ENCODE results near the gene SRC.

The SRC gene

DNA sequence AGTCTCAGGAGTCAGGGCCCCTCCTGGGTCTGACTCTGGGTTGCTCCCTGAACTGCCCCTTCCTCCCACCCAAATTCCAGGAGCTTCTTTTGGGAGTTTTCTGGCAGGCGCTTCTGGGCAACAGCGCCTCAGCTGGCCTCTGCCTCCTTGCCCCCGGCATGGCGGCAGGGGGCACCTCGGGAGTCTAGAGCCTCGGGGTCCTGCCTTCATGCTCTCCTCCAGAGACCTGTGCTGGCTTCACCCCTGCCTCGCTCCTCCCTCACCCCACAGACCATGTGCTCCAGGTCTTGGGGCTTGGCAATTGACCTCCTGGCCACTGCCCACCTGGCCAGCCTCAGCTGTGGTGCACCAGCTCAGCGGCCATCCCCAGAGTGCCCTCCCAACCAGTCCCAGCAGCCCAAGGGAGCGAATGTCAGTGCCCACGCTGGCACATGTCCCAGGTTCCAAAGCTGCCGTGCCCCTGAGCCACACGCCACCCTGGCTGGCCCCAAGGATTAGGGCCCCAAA is 43.4 kb downstream of the SRC start:
- no peak for DNase-seq
- in situ Hi-C loops (cut with MboI; ENCODE audit: low pct_unique_long_range_greater_than_20kb, low sequenced_read_pairs) = no loop called here

DNA sequence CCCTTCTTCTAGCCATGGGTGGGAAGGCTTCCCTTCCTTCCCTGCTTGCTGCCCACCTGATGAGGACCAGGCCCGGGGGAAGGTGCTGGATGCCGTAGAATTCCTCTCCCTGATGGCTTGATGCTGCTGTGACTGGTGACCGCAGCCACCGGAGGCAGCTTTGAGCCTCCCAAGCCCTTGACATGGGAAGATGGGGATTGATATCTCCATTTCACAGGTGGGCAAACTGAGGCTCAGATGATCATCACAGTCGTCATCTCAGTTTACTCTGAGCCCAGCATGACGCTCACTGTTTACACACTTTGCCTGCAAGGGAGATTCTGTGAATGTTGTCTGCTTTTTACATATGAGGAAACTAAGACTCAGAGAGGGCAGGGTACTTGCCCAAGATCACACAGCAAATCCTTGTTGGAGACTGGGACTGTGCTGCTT is 43.9 kb downstream of the SRC start:
- in situ Hi-C loops (cut with MboI; ENCODE audit: low pct_unique_long_range_greater_than_20kb, low sequenced_read_pairs) = no loop called here
- no peak for DNase-seq

DNA sequence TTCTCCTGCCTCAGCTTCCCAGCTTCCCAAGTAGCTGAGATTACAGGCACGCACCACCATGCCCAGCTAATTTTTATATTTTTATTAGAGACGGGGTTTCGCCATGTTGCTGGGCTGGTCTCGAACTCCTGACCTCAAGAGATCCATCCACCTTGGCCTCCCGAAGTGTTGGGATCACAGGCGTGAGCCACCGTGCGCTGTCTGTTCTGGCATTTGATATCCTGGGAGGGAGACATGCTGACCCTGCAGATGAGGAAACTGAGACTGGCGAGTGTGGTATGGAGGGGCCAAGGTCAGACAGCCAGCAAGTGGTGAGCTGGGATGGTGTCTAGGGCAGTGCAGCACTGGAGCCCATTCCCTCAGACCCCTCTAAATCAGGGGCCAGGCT is 44.6 kb downstream of the SRC start:
- in situ Hi-C loops (cut with MboI; ENCODE audit: low pct_unique_long_range_greater_than_20kb, low sequenced_read_pairs) = no loop called here

DNA sequence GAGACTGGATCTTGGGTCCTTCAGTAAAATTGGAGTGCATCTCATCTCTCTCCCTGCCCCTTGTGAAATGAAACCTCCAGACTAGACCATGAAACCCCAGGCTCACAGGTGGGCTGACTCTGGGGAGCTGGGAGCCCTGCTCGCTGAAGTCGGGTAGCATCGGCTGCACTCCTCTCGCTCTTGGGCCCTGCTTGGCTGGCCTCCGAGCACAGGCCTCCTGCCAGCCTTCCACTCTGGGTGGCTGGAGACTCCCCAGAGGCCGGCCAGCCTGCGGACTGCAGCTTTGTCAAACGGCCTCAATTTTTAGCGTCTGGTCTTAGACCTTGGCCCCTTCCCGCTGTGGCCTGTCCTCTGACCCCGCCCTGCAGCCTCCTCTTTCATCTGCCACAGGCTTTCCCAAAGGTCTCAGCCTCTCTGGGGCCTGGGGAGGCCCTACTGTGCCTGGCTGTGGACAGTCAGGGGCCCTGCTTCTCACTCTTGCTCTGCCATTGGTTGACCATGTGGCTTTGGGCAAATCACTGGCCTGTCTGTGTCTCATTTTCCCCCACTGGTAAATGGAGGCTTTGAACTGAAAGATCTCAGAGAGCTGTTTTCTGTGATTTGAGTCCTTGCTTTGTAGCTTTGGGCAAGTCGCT is 45.1 kb downstream of the SRC start:
- in situ Hi-C loops (cut with MboI; ENCODE audit: low pct_unique_long_range_greater_than_20kb, low sequenced_read_pairs) = no loop called here
- no peak for DNase-seq

More for the DNA sequence above, 44.6 kb downstream of the SRC start:
- no peak for DNase-seq

DNA sequence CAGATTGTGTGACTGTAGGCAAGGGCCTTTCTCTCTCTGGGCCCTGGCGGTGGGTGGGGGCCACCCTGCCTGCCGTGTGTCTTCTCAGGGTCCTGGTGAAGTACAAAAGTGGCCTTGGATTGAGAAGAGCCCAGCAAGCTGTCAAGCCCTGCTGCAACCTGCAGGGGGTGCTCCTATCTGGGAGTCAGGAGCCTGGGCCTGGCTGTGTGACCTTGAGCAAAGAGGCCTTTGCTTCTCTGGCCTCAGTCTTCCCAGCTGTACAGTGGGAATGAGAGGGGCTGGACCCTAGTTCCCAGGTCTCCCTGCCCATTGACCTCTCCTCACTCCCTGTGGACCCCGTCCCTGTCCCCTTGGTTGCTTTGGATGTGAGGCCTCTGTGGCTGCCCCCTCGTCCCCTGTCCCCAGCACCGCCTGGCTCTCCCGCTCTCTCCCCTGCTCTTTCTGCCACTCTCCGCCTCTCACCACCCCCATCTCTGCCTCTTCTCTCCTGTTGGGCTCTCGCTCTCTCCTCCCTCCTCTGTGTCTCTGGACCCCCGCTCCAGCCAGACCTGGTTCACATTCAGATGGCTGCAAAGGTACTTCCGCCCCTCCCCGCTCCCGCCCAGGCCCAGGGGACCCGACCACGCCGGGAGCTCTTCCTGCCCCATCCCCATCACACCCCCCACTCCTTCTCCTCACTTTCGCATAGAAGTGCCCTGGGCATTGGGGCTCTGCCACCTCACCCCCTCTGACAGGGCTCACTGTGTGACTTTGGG is 46.7 kb downstream of the SRC start:
- in situ Hi-C loops (cut with MboI; ENCODE audit: low pct_unique_long_range_greater_than_20kb, low sequenced_read_pairs) = no loop called here
- peak; percentile 50 for DNase-seq

DNA sequence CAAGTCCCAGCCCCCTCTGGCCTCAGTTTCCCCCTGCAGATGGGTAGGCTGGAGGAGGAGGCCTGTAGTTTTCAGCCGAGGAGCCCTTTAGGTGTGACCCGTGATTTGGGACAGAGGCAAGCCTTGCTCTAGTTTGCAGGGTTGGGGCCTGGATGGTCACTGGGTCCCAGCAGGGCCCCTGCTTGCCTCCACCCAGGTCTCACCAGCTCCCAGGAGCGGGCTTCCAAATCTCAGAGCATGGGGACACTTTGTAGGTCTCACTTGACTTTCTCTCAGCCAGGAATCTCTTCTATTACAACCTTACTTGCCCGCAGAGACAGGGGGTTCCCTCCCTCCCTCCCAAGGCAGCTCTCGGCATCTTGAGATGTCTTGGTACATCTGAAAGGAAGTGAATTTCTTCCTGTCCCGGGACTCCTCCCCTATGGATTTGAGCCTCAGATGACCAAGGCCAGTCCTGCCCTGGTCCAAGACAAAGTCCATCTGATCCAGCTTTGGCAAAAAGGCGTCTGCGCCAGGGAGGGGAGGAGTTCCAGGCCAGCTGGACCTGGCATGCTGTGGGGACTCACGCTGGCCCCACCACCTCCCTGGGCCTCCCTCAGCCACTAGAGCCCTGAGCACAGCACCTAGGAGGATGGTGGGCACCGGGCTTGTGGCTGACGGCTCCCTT is 47.4 kb downstream of the SRC start:
- in situ Hi-C loops (cut with MboI; ENCODE audit: low pct_unique_long_range_greater_than_20kb, low sequenced_read_pairs) = no loop called here
- no peak for DNase-seq

DNA sequence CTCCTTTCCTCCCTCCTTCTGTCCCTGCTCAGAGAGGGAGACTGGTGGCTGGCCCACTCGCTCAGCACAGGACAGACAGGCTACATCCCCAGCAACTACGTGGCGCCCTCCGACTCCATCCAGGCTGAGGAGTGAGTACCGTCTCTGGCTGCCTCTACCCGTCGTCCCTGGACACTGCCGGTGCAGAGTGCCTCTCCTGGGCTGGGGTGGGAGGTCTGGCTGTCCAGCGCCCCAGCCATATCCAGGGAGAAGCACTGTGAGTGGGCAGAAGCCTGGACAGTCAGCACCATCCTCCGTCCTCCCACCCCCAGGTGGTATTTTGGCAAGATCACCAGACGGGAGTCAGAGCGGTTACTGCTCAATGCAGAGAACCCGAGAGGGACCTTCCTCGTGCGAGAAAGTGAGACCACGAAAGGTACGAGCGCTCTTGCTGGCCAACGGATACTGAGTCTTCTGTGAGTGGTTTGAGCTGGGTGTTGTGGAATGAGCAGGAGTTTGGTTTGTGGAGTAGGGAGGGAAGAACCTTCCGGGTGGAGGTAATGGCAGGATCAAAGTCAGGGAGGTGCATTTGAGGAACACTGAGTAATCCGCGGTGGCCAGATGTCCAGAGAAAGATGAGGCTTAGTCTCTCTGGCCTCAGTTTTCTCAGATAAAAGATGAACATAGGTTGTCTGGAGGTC is 48.1 kb downstream of the SRC start:
- in situ Hi-C loops (cut with MboI; ENCODE audit: low pct_unique_long_range_greater_than_20kb, low sequenced_read_pairs) = no loop called here
- DNase-seq = no peak

DNA sequence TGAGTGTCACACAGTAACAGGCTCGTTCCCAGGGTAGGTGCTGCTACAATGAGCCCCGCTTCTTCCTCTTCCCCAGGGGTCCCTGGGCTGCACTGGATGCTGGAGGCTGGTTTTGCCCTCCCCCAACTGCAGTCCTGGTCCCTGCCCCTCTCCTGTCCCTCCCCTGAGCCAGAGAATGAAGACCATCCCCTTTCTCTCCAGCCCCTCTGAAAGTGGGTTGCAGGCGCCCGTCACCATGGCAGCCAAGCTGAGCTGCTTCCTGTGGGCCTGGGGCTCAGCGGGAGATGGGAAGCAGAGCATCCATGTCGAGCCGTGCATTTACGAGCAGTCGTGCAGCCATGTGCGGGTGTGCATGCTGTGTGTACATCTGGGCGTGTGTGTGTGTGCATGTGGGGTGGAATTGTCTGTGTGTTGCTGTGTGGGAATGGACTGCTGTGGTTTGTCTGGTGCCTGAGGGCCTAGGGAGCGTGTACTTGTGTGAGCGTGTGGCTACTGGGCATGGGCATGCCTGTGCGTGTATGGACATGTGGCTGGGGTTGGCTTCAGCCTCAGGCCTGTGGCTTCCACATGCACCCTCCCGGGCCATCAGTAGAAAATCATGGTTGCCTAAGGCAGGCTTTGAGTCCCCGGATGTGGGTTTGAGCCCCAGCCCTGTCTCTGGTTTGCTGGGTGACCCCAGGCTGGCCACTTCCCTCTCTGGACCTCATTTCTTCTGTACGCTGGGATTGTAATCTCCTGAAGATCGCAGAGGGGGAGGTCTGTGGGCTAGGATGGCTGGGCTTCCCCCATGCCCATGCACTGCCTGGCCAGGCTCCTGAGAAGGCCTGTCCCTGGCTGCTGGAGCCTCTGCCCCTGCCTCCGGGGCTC is 48.8 kb downstream of the SRC start:
- in situ Hi-C loops (cut with MboI; ENCODE audit: low pct_unique_long_range_greater_than_20kb, low sequenced_read_pairs) = no loop called here
- DNase-seq = peak; percentile 70

DNA sequence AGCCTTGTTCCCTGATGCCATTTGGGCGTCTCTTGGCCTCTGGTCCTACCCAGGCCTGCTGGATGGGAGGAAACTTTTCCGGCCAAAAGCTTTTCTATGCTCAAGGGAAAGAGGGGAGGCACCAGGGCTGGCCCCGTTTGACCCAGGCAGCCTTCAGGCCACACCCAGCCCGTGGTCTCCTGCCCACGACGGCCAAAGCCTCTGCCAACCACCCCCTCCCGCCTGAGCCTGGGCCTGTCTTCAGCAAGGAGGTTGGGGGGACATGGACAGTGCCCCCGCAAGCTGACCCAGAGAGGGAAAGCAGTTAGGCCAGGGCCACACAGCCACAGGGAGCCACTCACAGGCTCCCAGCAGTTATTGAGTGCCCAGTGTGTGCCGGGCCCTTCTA is 49.5 kb downstream of the SRC start:
- no peak for DNase-seq
- in situ Hi-C loops (cut with MboI; ENCODE audit: low pct_unique_long_range_greater_than_20kb, low sequenced_read_pairs) = no loop called here

DNA sequence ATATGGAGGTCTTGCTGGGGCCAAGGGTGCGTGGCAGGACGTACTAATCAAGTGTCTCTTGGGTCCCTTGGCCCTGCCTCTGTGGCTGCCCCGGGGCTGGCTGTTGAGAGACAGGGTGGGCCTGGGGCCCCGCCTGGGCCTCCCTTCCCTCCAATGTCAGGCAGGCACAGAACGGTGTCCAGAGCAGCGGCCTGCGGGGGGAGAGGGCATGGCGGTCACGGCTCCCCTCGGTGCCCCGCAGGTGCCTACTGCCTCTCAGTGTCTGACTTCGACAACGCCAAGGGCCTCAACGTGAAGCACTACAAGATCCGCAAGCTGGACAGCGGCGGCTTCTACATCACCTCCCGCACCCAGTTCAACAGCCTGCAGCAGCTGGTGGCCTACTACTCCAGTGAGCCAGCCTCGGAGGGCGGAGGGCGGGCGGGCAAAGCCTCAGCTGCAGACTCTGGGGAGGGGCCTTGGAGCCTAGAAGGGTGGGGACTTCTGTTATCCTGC is 50.0 kb downstream of the SRC start:
- DNase-seq = no peak
- in situ Hi-C loops (cut with MboI; ENCODE audit: low pct_unique_long_range_greater_than_20kb, low sequenced_read_pairs) = no loop called here

DNA sequence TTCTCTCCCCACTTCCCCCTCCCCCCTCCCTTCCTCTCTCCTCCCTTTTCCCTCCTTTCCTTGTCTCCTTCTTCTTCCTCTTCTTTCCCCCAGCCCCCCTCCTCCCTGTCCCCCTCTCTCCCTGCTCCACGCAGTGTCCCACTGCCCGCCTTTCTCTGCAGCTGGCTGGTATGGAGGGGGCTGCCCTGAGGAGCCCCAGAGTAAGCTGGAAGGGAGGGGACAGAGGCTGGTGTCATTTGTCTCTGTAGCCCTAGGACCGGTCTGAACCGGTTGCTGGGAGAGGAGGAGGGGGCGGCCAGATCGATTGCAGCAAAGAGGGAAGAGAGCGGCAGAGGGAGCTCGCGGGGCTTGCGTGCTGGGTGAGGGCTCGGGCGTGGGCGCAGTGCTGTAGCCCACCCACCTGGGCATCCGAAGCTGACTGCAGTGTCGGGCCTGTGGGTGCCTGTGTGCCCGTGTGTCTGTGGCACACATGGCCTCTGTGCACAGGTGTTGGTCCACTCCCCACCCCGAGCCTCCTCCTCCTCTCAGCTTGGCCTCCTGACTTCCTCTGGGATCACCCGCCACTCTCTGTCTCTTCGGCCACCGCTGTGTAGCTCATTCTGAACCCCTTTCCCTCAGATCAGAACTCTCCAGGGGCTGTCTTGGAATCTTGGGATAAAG is 50.6 kb downstream of the SRC start:
- peak; percentile 92 for DNase-seq
- in situ Hi-C loops (cut with MboI; ENCODE audit: low pct_unique_long_range_greater_than_20kb, low sequenced_read_pairs) = no loop called here

DNA sequence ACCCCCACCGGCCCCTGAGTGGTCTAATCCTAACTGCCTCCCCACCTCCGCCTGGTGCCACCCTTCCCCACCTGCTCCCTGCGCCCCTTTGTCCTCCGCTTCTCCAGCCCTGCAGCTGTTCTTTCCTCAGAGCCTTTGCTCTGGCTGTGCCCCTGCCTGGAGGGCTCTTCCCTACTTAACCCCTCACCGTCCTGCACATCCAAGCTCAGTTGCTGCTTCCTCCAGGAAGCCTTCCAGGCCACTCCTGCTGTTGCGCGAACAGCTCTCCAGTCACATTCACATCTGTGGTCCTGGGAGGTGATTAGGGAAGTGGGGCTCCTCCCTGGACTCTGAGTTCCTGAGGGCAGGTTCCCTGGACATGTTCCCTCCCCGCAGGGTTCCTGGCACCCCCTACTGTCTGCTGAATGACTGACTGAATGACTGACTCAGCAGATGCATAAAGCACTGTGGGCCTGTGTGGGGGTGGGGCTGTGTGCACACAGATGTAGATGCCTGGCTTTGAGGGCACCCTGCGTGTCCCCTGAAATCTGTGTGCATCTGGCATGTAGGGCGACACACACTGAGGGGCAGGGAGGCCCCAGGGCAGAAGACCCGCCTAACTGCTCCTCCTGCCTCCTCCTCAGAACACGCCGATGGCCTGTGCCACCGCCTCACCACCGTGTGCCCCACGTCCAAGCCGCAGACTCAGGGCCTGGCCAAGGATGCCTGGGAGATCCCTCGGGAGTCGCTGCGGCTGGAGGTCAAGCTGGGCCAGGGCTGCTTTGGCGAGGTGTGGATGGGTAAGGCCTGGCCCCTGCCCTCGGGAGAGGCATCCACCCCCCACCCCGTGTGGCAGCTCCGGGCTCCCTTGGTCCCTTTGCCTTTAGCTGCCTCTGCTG is 51.4 kb downstream of the SRC start:
- in situ Hi-C loops (cut with MboI; ENCODE audit: low pct_unique_long_range_greater_than_20kb, low sequenced_read_pairs) = no loop called here
- DNase-seq = peak; percentile 55

DNA sequence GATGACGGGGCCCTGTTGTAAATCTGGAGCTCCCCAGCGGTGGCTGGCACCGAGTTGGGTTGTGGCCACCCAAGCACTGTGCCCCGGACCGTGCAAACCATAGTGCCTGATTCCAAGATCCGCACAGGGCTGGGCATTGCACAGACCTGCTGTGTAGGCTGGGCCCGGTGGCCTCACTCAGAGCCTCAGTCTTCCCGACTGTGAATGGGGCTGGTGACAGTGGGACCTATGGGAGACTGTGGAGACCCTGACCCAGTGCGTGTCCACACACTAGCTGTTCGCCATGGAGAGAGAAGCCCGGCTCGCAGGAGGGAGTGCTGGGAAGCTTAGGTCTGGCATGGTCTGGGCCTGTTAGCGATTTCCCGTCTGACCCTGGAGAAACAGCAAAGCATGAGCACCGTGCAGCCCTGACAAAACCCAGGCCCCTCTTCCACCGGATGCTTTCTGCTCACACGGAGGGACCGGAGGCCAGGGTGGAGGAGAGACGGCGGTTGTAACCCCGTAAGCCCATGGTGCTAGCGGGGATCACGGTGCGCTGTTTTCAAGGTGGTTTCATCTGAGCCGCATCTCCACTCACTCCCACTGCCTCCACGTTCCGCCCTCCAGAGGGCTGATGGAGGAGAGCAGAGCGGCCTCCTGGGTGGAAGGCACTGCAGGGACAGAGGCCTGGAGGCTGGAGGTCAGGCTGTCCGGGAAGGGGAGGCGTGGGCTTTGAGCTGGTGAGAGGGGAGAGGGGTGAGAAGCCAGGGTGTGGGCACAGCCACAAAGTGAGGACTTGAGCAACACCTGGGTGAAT is 52.2 kb downstream of the SRC start:
- in situ Hi-C loops (cut with MboI; ENCODE audit: low pct_unique_long_range_greater_than_20kb, low sequenced_read_pairs) = no loop called here
- DNase-seq = no peak

DNA sequence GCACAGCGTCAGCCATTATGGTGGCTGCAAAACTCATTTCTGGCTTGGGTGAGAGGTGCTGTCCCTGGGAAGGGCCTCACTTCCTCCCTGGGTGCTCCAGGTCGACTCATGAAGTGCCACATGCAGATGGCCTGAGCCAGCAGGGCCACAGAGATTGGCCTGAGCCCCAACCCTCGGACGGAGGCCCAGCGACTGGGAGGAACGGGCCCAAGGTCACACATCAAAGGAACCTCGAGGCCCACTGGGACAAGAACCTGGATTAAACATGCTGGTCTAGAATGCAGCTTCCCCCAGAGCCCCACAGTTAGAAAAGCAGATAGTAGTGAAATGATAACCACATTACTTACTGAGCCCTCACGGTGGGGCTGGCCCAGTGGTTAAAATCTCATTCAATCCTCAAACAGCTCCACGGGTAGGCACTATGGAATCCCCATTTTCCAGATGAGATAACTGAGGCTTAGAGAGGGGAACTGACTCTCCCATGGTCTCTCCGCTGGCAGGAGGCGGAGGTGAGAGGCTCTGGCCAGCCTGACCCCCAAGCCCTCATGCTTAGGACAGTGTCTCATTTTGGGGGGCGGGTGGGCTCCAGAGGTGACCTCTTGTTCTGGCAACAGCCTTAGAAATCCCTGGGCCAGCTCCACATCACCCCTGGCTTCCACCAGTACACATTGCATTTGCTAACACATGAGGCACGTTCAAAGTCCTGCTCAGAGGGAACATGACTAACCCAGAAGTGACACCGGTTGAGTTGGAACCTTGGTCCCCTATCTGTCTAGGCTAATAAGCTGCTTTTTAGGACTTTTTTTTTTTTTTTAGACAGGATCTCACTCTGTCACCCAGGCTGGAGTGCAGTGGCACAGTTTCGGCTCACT is 53.0 kb downstream of the SRC start:
- in situ Hi-C loops (cut with MboI; ENCODE audit: low pct_unique_long_range_greater_than_20kb, low sequenced_read_pairs) = no loop called here
- DNase-seq = no peak

DNA sequence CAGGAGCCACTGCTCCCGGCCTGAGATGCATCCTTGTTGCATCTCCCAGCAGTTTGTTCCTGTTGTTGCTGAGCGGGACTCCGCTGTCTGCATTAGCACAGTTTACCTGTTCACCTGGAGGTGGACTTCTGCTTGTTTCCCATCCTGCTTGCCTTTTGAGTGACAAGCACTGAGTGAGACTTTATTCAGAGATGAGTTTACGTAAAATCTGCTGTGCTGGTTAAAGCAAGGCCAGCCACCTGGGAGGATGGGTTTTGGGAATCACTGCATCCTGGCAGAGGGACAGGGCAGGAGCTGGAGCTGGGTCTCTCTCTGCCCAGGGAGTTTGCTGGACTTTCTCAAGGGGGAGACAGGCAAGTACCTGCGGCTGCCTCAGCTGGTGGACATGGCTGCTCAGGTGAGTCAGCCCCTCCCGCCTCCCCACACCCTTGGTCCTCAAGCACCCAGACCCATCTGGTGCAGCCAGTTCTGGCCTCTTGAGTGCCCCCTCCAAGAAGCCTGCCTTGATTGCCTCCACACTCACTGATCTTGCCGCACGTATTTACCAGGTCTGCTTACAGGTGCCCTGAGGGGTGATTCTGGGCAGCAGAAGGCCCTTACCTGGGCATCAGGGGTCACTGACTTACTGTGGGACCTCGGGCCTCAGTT is 55.5 kb downstream of the SRC start:
- in situ Hi-C loops (cut with MboI; ENCODE audit: low pct_unique_long_range_greater_than_20kb, low sequenced_read_pairs) = loop anchor here (10.0 kb wide), 1 partner anchor 123 kb away; the partner anchor contains the start of genes BLCAP and NNAT
- no peak for DNase-seq
